GM20431 (cell line): ENCODE data around the gene LHX2.

Source experiments
- in situ Hi-C: fragments of 300-500 bp; cut with MseI, MboI; formaldehyde crosslinking; loops from one replicate; pipeline ENCODE4 v1.15.0; 2020; ENCODE audit warnings: low sequenced_read_pairs; ENCODE audit not compliant: unreplicated experiment

LHX2 gene

GRCh38 chr9:124012368-124013301 is 1.1 kb downstream of the LHX2 start:
- in situ Hi-C loops: no loop called here

- in situ Hi-C loops: no loop called here
Observed at GRCh38 chr9:124013309-124014210, 2.0 kb downstream of the LHX2 start.

GRCh38 chr9:124014211-124014955 is 2.8 kb downstream of the LHX2 start:
- in situ Hi-C loops: no loop called here

GRCh38 chr9:124014956-124015660 is 3.5 kb downstream of the LHX2 start:
- in situ Hi-C loops: no loop called here

GRCh38 chr9:124015661-124016131 is 4.1 kb downstream of the LHX2 start:
- in situ Hi-C loops: no loop called here

GRCh38 chr9:124016175-124017050 is 4.8 kb downstream of the LHX2 start:
- in situ Hi-C loops: no loop called here

GRCh38 chr9:124017051-124017928 is 5.7 kb downstream of the LHX2 start:
- in situ Hi-C loops: no loop called here

GRCh38 chr9:124017929-124018729 is 6.6 kb downstream of the LHX2 start:
- in situ Hi-C loops: no loop called here

GRCh38 chr9:124018730-124019697 is 7.4 kb downstream of the LHX2 start:
- in situ Hi-C loops: no loop called here

GRCh38 chr9:124019771-124020519 is 8.4 kb downstream of the LHX2 start:
- in situ Hi-C loops: no loop called here

GRCh38 chr9:124020520-124021384 is 9.2 kb downstream of the LHX2 start:
- in situ Hi-C loops: no loop called here

- in situ Hi-C loops: no loop called here
Observed at GRCh38 chr9:124021385-124021769, 9.8 kb downstream of the LHX2 start.

- in situ Hi-C loops: no loop called here
Observed at GRCh38 chr9:124022201-124023121, 10.9 kb downstream of the LHX2 start.
